ENCODE results near the gene GPD1L. TPM values are rescaled to one million over a fixed set of nuclear protein-coding genes. Genes with fewer than 3 reads are reported as not detected.

GPD1L gene
- total RNA-seq, 3 donors from 2014 or later = 56.3 to 66.6 (median 58.3) TPM

DNA sequence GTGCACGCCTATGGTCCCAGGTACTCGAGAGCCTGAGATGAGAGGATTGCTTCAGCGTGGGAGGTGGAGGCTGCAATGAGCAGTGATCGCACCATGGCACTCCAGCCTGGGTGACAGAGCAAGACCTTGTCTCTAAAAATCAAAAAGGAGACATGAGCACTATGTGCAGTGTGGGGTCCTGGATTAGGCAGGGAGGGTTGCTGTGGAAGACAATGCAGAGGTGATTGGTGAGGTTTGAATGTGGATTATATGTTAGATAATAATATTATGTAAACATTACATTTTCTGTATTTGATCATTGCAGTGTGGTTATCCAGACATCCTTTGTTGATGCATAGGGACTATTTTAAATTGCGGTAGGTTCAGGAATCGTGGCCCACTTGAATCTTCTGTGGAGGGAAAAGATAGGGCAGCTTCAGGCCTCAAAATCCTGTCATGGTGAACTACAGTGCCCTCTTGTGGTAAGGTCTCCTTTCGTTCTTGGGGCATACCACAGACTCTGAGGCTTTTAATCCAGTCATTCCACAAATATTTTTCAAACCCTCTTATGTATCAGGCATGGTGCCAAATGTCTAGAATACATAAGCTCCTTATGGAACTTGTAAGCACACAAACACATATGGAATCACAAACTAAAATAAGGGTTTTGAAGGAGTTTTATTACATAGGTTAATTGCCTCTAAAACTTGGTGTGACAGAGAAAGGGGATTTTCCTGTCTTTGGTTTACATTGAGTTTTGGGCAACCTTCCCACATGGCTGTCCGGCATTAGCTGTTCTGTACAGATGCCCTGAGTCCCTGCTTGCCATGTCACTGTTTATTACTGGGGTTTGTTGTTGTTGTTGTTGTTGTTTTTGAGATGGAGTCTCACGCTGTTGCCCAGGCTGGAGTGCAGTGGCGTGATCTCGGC, 37.7 kb downstream of the GPD1L start:
- Histone ChIP-seq H3K4me1 (no peaks in the 10 kb centered on the region), H3K27ac (no peak overlapping the region), H3K9me3 (no peaks in the 10 kb centered on the region), H3K36me3 (no peaks in the 10 kb centered on the region), H3K27me3 (no peaks in the 10 kb centered on the region), H3K4me3 (no peak overlapping the region)
- intact Hi-C loops (cut with DNase I; ENCODE audit: low total_unique reads) = no loop called here
- no peak for DNase-seq (ENCODE audit: low spot score in 2 of 2)
- no peak for TF ChIP-seq POLR2A (IDR thresholded peaks at IDR 0.05)
- no peak for TF ChIP-seq POLR2AphosphoS5 (IDR thresholded peaks at IDR 0.05)
- TF ChIP-seq, protein P1, sequence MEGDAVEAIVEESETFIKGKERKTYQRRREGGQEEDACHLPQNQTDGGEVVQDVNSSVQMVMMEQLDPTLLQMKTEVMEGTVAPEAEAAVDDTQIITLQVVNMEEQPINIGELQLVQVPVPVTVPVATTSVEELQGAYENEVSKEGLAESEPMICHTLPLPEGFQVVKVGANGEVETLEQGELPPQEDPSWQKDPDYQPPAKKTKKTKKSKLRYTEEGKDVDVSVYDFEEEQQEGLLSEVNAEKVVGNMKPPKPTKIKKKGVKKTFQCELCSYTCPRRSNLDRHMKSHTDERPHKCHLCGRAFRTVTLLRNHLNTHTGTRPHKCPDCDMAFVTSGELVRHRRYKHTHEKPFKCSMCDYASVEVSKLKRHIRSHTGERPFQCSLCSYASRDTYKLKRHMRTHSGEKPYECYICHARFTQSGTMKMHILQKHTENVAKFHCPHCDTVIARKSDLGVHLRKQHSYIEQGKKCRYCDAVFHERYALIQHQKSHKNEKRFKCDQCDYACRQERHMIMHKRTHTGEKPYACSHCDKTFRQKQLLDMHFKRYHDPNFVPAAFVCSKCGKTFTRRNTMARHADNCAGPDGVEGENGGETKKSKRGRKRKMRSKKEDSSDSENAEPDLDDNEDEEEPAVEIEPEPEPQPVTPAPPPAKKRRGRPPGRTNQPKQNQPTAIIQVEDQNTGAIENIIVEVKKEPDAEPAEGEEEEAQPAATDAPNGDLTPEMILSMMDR (IDR thresholded peaks at IDR 0.05) = peak; percentile 45 to 78 (median 70)

DNA sequence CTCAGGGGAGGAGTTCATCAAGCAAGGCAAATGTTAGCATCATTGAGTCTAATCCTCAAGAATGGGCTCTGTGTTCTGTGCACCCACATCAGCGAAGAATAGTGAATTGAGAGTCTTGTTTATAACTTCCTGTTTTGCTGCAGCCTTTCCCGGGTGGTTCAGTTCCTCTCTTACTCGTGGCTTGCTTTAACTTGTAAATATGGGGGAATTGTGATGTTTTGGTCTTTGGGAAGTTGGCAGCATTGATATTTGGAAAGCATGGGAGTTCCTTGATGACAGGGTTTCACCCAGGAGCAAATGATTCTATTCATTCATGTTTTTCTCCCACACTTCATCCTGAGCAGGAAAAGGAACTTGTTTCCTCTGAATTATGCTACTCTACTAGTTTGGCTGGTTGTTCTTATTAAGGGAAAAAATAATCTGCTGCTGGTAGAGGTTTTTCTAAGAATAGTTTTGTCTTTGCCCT, 40.4 kb downstream of the GPD1L start:
- no peak for TF ChIP-seq POLR2A (IDR thresholded peaks at IDR 0.05)
- Histone ChIP-seq H3K27me3 (no peaks in the 10 kb centered on the region), H3K4me3 (no peak overlapping the region), H3K4me1 (no peaks in the 10 kb centered on the region), H3K27ac (peak overlapping the region in 1 of 2 donors; percentile 55), H3K9me3 (no peaks in the 10 kb centered on the region), H3K36me3 (no peaks in the 10 kb centered on the region)
- intact Hi-C loops (cut with DNase I; ENCODE audit: low total_unique reads) = no loop called here
- DNase-seq (ENCODE audit: low spot score in 2 of 2) = no peak

DNA sequence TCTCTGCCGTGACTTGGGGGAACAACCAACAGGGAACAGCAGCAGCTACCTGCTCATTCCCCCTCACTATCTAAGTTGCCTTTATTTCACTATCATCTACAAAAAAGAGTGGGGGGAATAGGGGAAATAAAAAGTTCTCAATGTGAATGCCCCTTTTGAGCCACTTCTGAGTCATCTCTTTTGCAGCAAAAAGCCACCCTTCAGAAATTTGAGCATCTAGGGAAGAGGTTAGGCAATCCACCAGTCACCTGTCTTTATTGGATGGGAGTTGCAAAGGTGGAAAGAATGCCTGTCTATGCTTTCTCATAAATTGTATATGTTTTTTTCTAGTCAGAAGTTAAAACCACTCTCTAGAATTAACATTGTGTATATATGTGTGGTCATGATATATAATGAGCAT, 41.1 kb downstream of the GPD1L start:
- peak overlapping the region in 1 of 2 donors; percentile 18 for H3K27ac ChIP-seq
- no peaks in the 10 kb centered on the region for H3K36me3 ChIP-seq
- H3K4me3 ChIP-seq = no peak overlapping the region
- TF ChIP-seq POLR2A (IDR thresholded peaks at IDR 0.05) (no peak), POLR2AphosphoS5 (IDR thresholded peaks at IDR 0.05) (no peak)
- TF ChIP-seq, protein P1 (IDR thresholded peaks at IDR 0.05) = no peak
- H3K27me3 ChIP-seq = no peaks in the 10 kb centered on the region
- H3K9me3 ChIP-seq = no peaks in the 10 kb centered on the region
- intact Hi-C loops (cut with DNase I; ENCODE audit: low total_unique reads) = no loop called here
- no peaks in the 10 kb centered on the region for H3K4me1 ChIP-seq
- no peak for DNase-seq (ENCODE audit: low spot score in 2 of 2)

DNA sequence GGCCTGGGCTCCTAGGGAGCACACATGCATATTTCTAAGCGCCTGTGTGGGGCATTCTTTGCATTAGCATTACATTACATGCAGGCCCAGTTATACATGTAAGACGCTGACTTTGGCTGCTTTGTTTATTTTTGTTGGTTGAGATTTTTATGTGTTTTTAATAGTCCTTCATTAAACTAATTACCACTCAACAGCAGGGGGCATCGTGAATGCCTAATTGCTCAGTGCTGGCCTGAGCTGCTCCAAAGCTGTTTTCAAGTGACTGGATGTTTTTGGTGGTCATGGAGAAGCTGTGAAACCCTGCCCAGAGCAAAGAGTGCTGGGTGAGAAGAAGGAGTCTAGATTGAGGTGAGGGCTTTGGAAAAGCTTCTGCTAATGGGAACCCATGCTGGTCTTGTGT, 41.5 kb downstream of the GPD1L start:
- Histone ChIP-seq H3K4me3 (no peak overlapping the region), H3K4me1 (no peaks in the 10 kb centered on the region), H3K36me3 (no peaks in the 10 kb centered on the region), H3K27ac (no peak overlapping the region), H3K27me3 (no peaks in the 10 kb centered on the region), H3K9me3 (no peaks in the 10 kb centered on the region)
- no peak for DNase-seq (ENCODE audit: low spot score in 2 of 2)
- TF ChIP-seq POLR2AphosphoS5 (IDR thresholded peaks at IDR 0.05) (no peak), POLR2A (IDR thresholded peaks at IDR 0.05) (no peak)
- TF ChIP-seq, protein P1 (IDR thresholded peaks at IDR 0.05) = no peak
- intact Hi-C loops (cut with DNase I; ENCODE audit: low total_unique reads) = no loop called here

DNA sequence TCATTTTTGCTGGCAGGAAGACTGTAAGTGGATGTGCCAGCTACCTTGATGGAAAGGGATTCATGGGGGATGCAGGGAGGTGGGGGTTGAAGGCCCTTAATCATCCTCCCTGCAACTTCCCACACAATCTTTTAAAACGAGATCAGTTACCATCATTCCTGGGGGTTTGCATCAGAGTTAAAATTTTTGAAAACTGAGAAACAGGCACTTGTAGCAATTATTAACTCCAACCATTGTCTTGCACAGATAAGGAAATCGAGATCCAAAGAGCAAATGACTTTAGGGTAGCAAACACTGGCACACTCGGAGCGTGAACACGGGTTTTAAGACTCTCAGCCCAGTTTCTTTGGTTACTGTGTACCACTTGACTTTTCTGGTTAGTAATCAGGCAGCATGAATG, 41.9 kb downstream of the GPD1L start:
- intact Hi-C loops (cut with DNase I; ENCODE audit: low total_unique reads) = no loop called here
- H3K27ac ChIP-seq = no peak overlapping the region
- H3K36me3 ChIP-seq = no peaks in the 10 kb centered on the region
- H3K4me3 ChIP-seq = no peak overlapping the region
- H3K4me1 ChIP-seq = no peaks in the 10 kb centered on the region
- TF ChIP-seq POLR2AphosphoS5 (IDR thresholded peaks at IDR 0.05) (no peak), POLR2A (IDR thresholded peaks at IDR 0.05) (no peak)
- TF ChIP-seq, protein P1 (IDR thresholded peaks at IDR 0.05) = no peak
- no peak for DNase-seq (ENCODE audit: low spot score in 2 of 2)
- H3K9me3 ChIP-seq = no peaks in the 10 kb centered on the region
- no peaks in the 10 kb centered on the region for H3K27me3 ChIP-seq
